A549 (cell line): Measurements from ENCODE around the gene IMMT.

Experiments used
- ESRRA ChIP-seq: fragments of 150-350 bp; IDR thresholded peaks from 2 replicates; pipeline ENCODE4 v1.6.1; 2014; ENCODE audit warnings: mild to moderate bottlenecking, low read length, borderline replicate concordance
- FOSB ChIP-seq: fragments of 250-450 bp; sonication (Bioruptor Pico); IDR thresholded peaks from 2 replicates; pipeline ENCODE4 v1.5.0; 2020; ENCODE audit warnings: mild to moderate bottlenecking, moderate library complexity
- HOXB13 ChIP-seq: fragments of 250-450 bp; sonication (Bioruptor Pico); IDR thresholded peaks from 2 replicates; pipeline ENCODE4 v1.5.0; 2020; ENCODE audit warnings: low read depth, mild to moderate bottlenecking, moderate library complexity
- KDM1A ChIP-seq: fragments of 200-600 bp; sonication (generic); IDR thresholded peaks from 2 replicates; pipeline ENCODE4 v1.6.1; 2016; ENCODE audit warnings: low read depth, mild to moderate bottlenecking
- POLR2A ChIP-seq: IDR thresholded peaks from 2 replicates; pipeline ENCODE4 v1.6.1; 2012; ENCODE audit warnings: mild to moderate bottlenecking, low read length
- POLR2AphosphoS2 ChIP-seq: conservative IDR thresholded peaks from 2 replicates; pipeline ENCODE4 v1.6.1; 2012; ENCODE audit warnings: low read length, improper control_type of control experiment, inconsistent platforms
- TF ChIP-seq, protein P1 (sequence below): fragments of >200 bp; sonication (Bioruptor Twin); formaldehyde crosslinking; IDR thresholded peaks from 3 replicates; pipeline ENCODE4 v1.5.1; 2016

DNA sequence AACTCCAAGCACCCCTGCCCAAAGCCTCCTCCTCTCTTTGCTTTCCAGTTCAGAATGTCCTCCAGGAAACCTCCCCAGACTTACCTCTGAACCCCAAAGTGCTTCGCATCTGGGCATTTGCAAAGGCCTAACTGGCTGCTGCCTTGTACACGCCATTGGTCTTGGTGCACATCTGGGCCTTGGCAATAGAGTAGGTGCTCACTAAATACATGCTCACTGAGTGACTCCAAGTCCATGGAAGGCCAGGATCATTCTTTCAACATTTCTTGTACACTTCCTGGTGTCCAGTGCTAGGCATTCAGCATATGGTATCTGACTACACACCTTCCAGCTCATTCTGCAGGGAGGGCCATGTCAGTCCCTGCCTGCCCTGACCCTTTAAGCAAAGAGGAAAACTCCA, 32.4 kb upstream of the IMMT start:
- TF ChIP-seq HOXB13 (CRISPR knock-in tag), result no peak
- TF ChIP-seq KDM1A, result no peak
- TF ChIP-seq, protein P1, sequence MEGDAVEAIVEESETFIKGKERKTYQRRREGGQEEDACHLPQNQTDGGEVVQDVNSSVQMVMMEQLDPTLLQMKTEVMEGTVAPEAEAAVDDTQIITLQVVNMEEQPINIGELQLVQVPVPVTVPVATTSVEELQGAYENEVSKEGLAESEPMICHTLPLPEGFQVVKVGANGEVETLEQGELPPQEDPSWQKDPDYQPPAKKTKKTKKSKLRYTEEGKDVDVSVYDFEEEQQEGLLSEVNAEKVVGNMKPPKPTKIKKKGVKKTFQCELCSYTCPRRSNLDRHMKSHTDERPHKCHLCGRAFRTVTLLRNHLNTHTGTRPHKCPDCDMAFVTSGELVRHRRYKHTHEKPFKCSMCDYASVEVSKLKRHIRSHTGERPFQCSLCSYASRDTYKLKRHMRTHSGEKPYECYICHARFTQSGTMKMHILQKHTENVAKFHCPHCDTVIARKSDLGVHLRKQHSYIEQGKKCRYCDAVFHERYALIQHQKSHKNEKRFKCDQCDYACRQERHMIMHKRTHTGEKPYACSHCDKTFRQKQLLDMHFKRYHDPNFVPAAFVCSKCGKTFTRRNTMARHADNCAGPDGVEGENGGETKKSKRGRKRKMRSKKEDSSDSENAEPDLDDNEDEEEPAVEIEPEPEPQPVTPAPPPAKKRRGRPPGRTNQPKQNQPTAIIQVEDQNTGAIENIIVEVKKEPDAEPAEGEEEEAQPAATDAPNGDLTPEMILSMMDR, result no peak
- TF ChIP-seq FOSB, result no peak
- TF ChIP-seq POLR2AphosphoS2, result no peak
- TF ChIP-seq ESRRA, result no peak
- TF ChIP-seq POLR2A, result no peak
